NOMO-1 (cell line): ENCODE results near the gene CLEC4G.
"Not testable (repeated sequence)": the region's sequence is repeated elsewhere in the genome, so short reads cannot be mapped to it uniquely, and the experiment has no call there.

ENCODE experiments used
- DNase-seq, 2 experiments: peaks; one replicate each; lab custom pipeline; 2025; ENCODE audit not compliant: unreplicated experiment in 2 of 2; lab: John Stamatoyannopoulos, UW

CLEC4G gene

GRCh38 chr19:7732045-7732444 lies at the start of gene CLEC4G:
Gene CLEC4G (minus strand): TSS chr19:7732110. CDS start chr19:7732102, 8 bp downstream.
- no peak for DNase-seq

- no peak for DNase-seq
Measured at GRCh38 chr19:7781157-7781556, 49.2 kb upstream of the CLEC4G start.

GRCh38 chr19:7779631-7780486 lies 47.9 kb upstream of the CLEC4G start:
- DNase-seq: no peak

GRCh38 chr19:7778081-7778480 lies 46.2 kb upstream of the CLEC4G start:
- peak; percentile 35 to 49 for DNase-seq

- no peak for DNase-seq
Measured at GRCh38 chr19:7775761-7776160, 43.9 kb upstream of the CLEC4G start.

GRCh38 chr19:7773841-7774240 lies 41.9 kb upstream of the CLEC4G start:
- no peak for DNase-seq

- peak; percentile 88 to 98 for DNase-seq
Measured at GRCh38 chr19:7772752-7773291, 40.9 kb upstream of the CLEC4G start.

GRCh38 chr19:7771072-7771471 lies 39.2 kb upstream of the CLEC4G start:
- no peak for DNase-seq

- DNase-seq: no peak
Measured at GRCh38 chr19:7769171-7769570, 37.3 kb upstream of the CLEC4G start.

- DNase-seq: no peak
Measured at GRCh38 chr19:7767487-7767886, 35.6 kb upstream of the CLEC4G start.

GRCh38 chr19:7766535-7766934 lies 34.6 kb upstream of the CLEC4G start:
- no peak for DNase-seq

GRCh38 chr19:7765043-7765442 lies 33.1 kb upstream of the CLEC4G start:
- not testable (repeated sequence) for DNase-seq

- not testable (repeated sequence) for DNase-seq
Measured at GRCh38 chr19:7764157-7764556, 32.2 kb upstream of the CLEC4G start.

- DNase-seq: no peak
Measured at GRCh38 chr19:7763696-7764095, 31.8 kb upstream of the CLEC4G start.

GRCh38 chr19:7762719-7763293 lies 30.9 kb upstream of the CLEC4G start, which contains the start of gene CLEC4M:
Gene CLEC4M (plus strand): TSS chr19:7763243. CDS start chr19:7763267, 24 bp downstream.
- DNase-seq: no peak

GRCh38 chr19:7759156-7759555 lies 27.2 kb upstream of the CLEC4G start:
- DNase-seq: no peak

- no peak for DNase-seq
Measured at GRCh38 chr19:7757358-7757757, 25.4 kb upstream of the CLEC4G start.

- no peak for DNase-seq
Measured at GRCh38 chr19:7756258-7756657, 24.3 kb upstream of the CLEC4G start.

- no peak for DNase-seq
Measured at GRCh38 chr19:7751157-7751783, 19.4 kb upstream of the CLEC4G start.

GRCh38 chr19:7748756-7749155 lies 16.8 kb upstream of the CLEC4G start:
- DNase-seq: no peak

- no peak for DNase-seq
Measured at GRCh38 chr19:7748171-7748570, 16.3 kb upstream of the CLEC4G start.
